DMS79 (cell line): Measurements from ENCODE around the gene RUNX2.

Source experiments
- DNase-seq: peaks from one replicate; lab custom pipeline; 2025; lab: John Stamatoyannopoulos, UW

RUNX2 gene

GRCh38 chr6:45434381-45434700 is 106.2 kb downstream of the RUNX2 start:
- DNase-seq = no peak

GRCh38 chr6:45436544-45437438 is 108.7 kb downstream of the RUNX2 start:
- DNase-seq = no peak

- no peak for DNase-seq
These were observed 109.3 kb downstream of the RUNX2 start for GRCh38 chr6:45437439-45437815.

- no peak for DNase-seq
These were observed 110.0 kb downstream of the RUNX2 start for GRCh38 chr6:45438151-45438550.

- no peak for DNase-seq
These were observed 110.8 kb downstream of the RUNX2 start for GRCh38 chr6:45438849-45439406.

GRCh38 chr6:45439459-45439858 is 111.3 kb downstream of the RUNX2 start:
- no peak for DNase-seq

- no peak for DNase-seq
These were observed 111.8 kb downstream of the RUNX2 start for GRCh38 chr6:45439861-45440388.

GRCh38 chr6:45441851-45442453 is 113.8 kb downstream of the RUNX2 start:
- no peak for DNase-seq

GRCh38 chr6:45442716-45443115 is 114.6 kb downstream of the RUNX2 start:
- no peak for DNase-seq

- no peak for DNase-seq
These were observed 117.2 kb downstream of the RUNX2 start for GRCh38 chr6:45445364-45445748.

GRCh38 chr6:45445749-45446549 is 117.8 kb downstream of the RUNX2 start:
- DNase-seq = peak; percentile 72

- no peak for DNase-seq
These were observed 118.9 kb downstream of the RUNX2 start for GRCh38 chr6:45447005-45447404.

- no peak for DNase-seq
These were observed 119.6 kb downstream of the RUNX2 start for GRCh38 chr6:45447716-45448115.

GRCh38 chr6:45448417-45449389 is 120.6 kb downstream of the RUNX2 start:
- DNase-seq = no peak

- no peak for DNase-seq
These were observed 122.0 kb downstream of the RUNX2 start for GRCh38 chr6:45450132-45450531.

- DNase-seq = no peak
These were observed 122.7 kb downstream of the RUNX2 start for GRCh38 chr6:45450831-45451230.

GRCh38 chr6:45454008-45454911 is 126.1 kb downstream of the RUNX2 start:
- no peak for DNase-seq

- DNase-seq = no peak
These were observed 127.3 kb downstream of the RUNX2 start for GRCh38 chr6:45455408-45455807.

GRCh38 chr6:45457141-45457540 is 129.0 kb downstream of the RUNX2 start:
- no peak for DNase-seq

GRCh38 chr6:45458672-45459071 is 130.5 kb downstream of the RUNX2 start:
- DNase-seq = no peak
